Endothelial cell of umbilical vein (primary cell): ENCODE data around the gene ASAP2. TPM values are rescaled to one million over a fixed set of nuclear protein-coding genes. Genes with fewer than 3 reads are reported as not detected.

Source experiments
- BruUV-seq: library from RNA; stranded (reverse); fragments of 400-500 nt; replicated peaks from 2 replicates; lab custom pipeline; 2021; lab: Mats Ljungman, UMichigan
- CTCF ChIA-PET: fragments of 300-600, 350-600 bp; sonication (Branson Sonifier 250); formaldehyde crosslinking; loops from one replicate; lab custom pipeline; 2021; ENCODE audit warnings: antibody characterized with exemption, inconsistent platforms; lab: Charles Lee
- POLR2A ChIA-PET: fragments of 300-600, 350-600 bp; sonication (Branson Sonifier 250); formaldehyde crosslinking; loops from one replicate; lab custom pipeline; 2021; ENCODE audit warnings: antibody characterized with exemption, inconsistent platforms; lab: Charles Lee
- DNase-seq: peaks from one replicate; pipeline ENCODE4 v3.0.0-alpha.2; 2011; ENCODE audit warnings: low read depth, low spot score
- FAIRE-seq: peaks from 2 replicates; lab custom pipeline; 2011; peaks lifted over from hg19 to GRCh38; lab: Jason Lieb, UNC
- H2AFZ ChIP-seq: 2 replicates; pipeline ENCODE4 v1.6.0; 2012; ENCODE audit warnings: low read depth, low read length, control low read depth, inconsistent platforms
- H3K27ac ChIP-seq: 2 replicates; pipeline ENCODE4 v1.5.1; 2011; ENCODE audit warnings: low read depth, mild to moderate bottlenecking, control low read depth, low read length, moderate library complexity; ENCODE audit not compliant: insufficient read depth
- H3K27me3 ChIP-seq, 2 experiments: 2 replicates each; pipeline versions ENCODE4 v1.6.0 to v1.6.1; 2011; ENCODE audit warnings: low read length in 2 of 2, mixed read lengths in 1 of 2; ENCODE audit not compliant: control insufficient read depth in 2 of 2, insufficient read depth in 2 of 2
- H3K36me3 ChIP-seq, 2 experiments: 2 replicates in 1 of 2; 3 replicates in 1 of 2; pipeline ENCODE4 v1.5.1; 2011; ENCODE audit warnings: low read length in 2 of 2, mild to moderate bottlenecking in 1 of 2, moderate library complexity in 1 of 2; ENCODE audit not compliant: control insufficient read depth in 2 of 2, insufficient read depth in 2 of 2; ENCODE audit errors: extremely low read depth in 1 of 2
- H3K4me1 ChIP-seq: 3 replicates; pipeline ENCODE4 v1.5.1; 2011; ENCODE audit warnings: mild to moderate bottlenecking, low read length; ENCODE audit not compliant: control insufficient read depth, insufficient read depth; ENCODE audit errors: extremely low read depth
- H3K4me2 ChIP-seq: 2 replicates; pipeline ENCODE4 v1.6.1; 2011; ENCODE audit warnings: low read length, control low read depth, mixed read lengths; ENCODE audit not compliant: insufficient read depth
- H3K4me3 ChIP-seq, 3 experiments: fragments of 200-600 bp in 1 of 3; sonication (generic), shearing (Covaris generic) in 1 of 3; replicated peaks in 1 of 3; 2 replicates each; pipeline ENCODE4 v1.5.1; 2011 to 2016; ENCODE audit warnings: control low read depth in 3 of 3, low read length in 3 of 3, mild to moderate bottlenecking in 2 of 3, inconsistent platforms in 1 of 3, low read depth in 1 of 3, moderate library complexity in 1 of 3; ENCODE audit not compliant: insufficient read depth in 1 of 3
- H3K79me2 ChIP-seq: 2 replicates; pipeline ENCODE4 v1.6.0; 2012; ENCODE audit warnings: low read length, inconsistent platforms; ENCODE audit not compliant: control insufficient read depth, insufficient read depth
- H3K9ac ChIP-seq: replicated peaks from 2 replicates; pipeline ENCODE3; 2011; ENCODE audit warnings: low read length, control low read depth; ENCODE audit not compliant: insufficient read depth; ENCODE audit errors: extremely low read depth
- H3K9me1 ChIP-seq: replicated peaks from 3 replicates; pipeline ENCODE4 v1.6.0; 2011; ENCODE audit warnings: mild to moderate bottlenecking, low read length; ENCODE audit not compliant: control insufficient read depth, insufficient read depth; ENCODE audit errors: extremely low read depth
- H3K9me3 ChIP-seq: replicated peaks from 2 replicates; pipeline ENCODE4 v1.5.1; 2012; ENCODE audit warnings: low read length, inconsistent platforms; ENCODE audit not compliant: control insufficient read depth, insufficient read depth
- H4K20me1 ChIP-seq: replicated peaks from 2 replicates; pipeline ENCODE3; 2011; ENCODE audit warnings: mild to moderate bottlenecking, low read length; ENCODE audit not compliant: control insufficient read depth, insufficient read depth; ENCODE audit errors: extremely low read depth
- CTCF ChIP-seq, 2 donors: IDR thresholded peaks; 1 replicate in 1 of 2; 2 replicates in 1 of 2; pipeline ENCODE4 v1.5.1; 2011; ENCODE audit warnings: low read length in 2 of 2, mild to moderate bottlenecking in 2 of 2, moderate library complexity in 2 of 2, control low read depth in 1 of 2, inconsistent platforms in 1 of 2, low read depth in 1 of 2; ENCODE audit not compliant: insufficient read depth in 1 of 2; ENCODE audit errors: extremely low read depth in 1 of 2
- EZH2 ChIP-seq: IDR thresholded peaks from 2 replicates; pipeline ENCODE4 v1.6.1; 2012; ENCODE audit warnings: borderline replicate concordance, low read depth, mild to moderate bottlenecking, moderate library complexity, low read length, inconsistent platforms; ENCODE audit not compliant: severe bottlenecking
- FOS ChIP-seq: IDR thresholded peaks from 2 replicates; pipeline ENCODE4 v1.6.1; 2011; ENCODE audit warnings: mild to moderate bottlenecking, low read length, moderate library complexity, borderline replicate concordance; ENCODE audit not compliant: insufficient read depth
- GATA2 ChIP-seq: IDR thresholded peaks from 2 replicates; pipeline ENCODE4 v1.7.0; 2011; ENCODE audit warnings: low read depth, mild to moderate bottlenecking, moderate library complexity, mixed read lengths, low read length; ENCODE audit not compliant: insufficient read length, insufficient read depth
- JUN ChIP-seq: IDR thresholded peaks from 2 replicates; pipeline ENCODE4 v1.6.1; 2011; ENCODE audit warnings: borderline replicate concordance, low read depth; ENCODE audit not compliant: insufficient read length, insufficient read depth
- MYC ChIP-seq: IDR thresholded peaks from one replicate; pipeline ENCODE4 v1.6.1; 2011; ENCODE audit warnings: mild to moderate bottlenecking, low read depth, low read length
- POLR2A ChIP-seq: IDR thresholded peaks from 2 replicates; pipeline ENCODE4 v1.6.1; 2012; ENCODE audit warnings: low read depth, mild to moderate bottlenecking, control low read depth, low read length
- POLR2AphosphoS5 ChIP-seq: IDR thresholded peaks from 2 replicates; pipeline ENCODE4 v1.6.1; 2012; ENCODE audit warnings: low read depth, mild to moderate bottlenecking, control low read depth, low read length, moderate library complexity; ENCODE audit not compliant: insufficient read depth
- dilution Hi-C: fragments of 300-500 bp; cut with MboI; formaldehyde crosslinking; loops from one replicate; pipeline ENCODE4 v1.15.0; 2019; ENCODE audit warnings: low sequenced_read_pairs; ENCODE audit not compliant: extremely low pct_ligation_motif_present
- intact Hi-C: fragments of 100-400 bp; cut with micrococcal nuclease; formaldehyde crosslinking; loops from one replicate; pipeline ENCODE4 v1.10.0; 2022
- polyA plus RNA-seq, 4 experiments: library from polyadenylated mRNA; depleted of rRNA in 3 of 4; stranded (reverse) in 3 of 4; unstranded in 1 of 4; fragments of >200 nt; gene quantifications; 2 replicates each; pipeline versions ENCODE4 v1.2.1 to v1.2.3, GENCODE V29; 2011 to 2012; ENCODE audit warnings: missing spikeins in 1 of 4
- total RNA-seq: library from RNA; stranded (reverse); gene quantifications from 2 replicates; pipeline ENCODE4 v1.2.3, GENCODE V29; 2021
- TF ChIP-seq, protein P1 (sequence below): IDR thresholded peaks from 2 replicates; pipeline ENCODE4 v1.6.1; 2011; ENCODE audit not compliant: insufficient read depth, insufficient read length

The ASAP2 gene
- total and polyA plus RNA-seq, 2 donors (not counting 3 experiments of a cell fraction or from before 2014, with no cell fraction given): 31.1 to 79.2 TPM

- TF ChIP-seq POLR2AphosphoS5: no peak
- no peak overlapping the region for H3K4me2 ChIP-seq
- H4K20me1 ChIP-seq: peaks cover 2% of the 10 kb centered on the region
- H3K79me2 ChIP-seq: peaks cover 97% of the 10 kb centered on the region
- no peak overlapping the region for H3K4me3 ChIP-seq
- intact Hi-C loops (no loop called here), dilution Hi-C loops (no loop called here)
- H2AFZ ChIP-seq: no peak overlapping the region
- peaks cover 44% of the 10 kb centered on the region for H3K4me1 ChIP-seq
- H3K27me3 ChIP-seq: no peaks in the 10 kb centered on the region
- peak overlapping the region; percentile 43 for H3K27ac ChIP-seq
- no peaks in the 10 kb centered on the region for H3K9me1 ChIP-seq
- DNase-seq (no peak), FAIRE-seq (no peak)
- H3K9me3 ChIP-seq: no peaks in the 10 kb centered on the region
- POLR2A ChIA-PET: interaction anchor here (0.9 kb wide), 1 partner anchor 12 kb away, joined by 3 read pairs; no protein-coding TSS in a partner anchor
- BruUV-seq: no TSS peak
- no peaks in the 10 kb centered on the region for H3K36me3 ChIP-seq
- H3K9ac ChIP-seq: no peak overlapping the region
- CTCF ChIA-PET: interaction anchor here (0.7 to 1.8 kb wide), 4 partner anchors 10 to 45 kb away, joined by 3 to 5 read pairs (median 4); no protein-coding TSS in a partner anchor
These were observed 7.0 kb downstream of the ASAP2 start for GRCh38 chr2:9213477-9214051.

- no peaks in the 10 kb centered on the region for H3K27me3 ChIP-seq
- no peaks in the 10 kb centered on the region for H3K9me1 ChIP-seq
- no peaks in the 10 kb centered on the region for H3K9me3 ChIP-seq
- no peak for FAIRE-seq
- intact Hi-C loops (no loop called here), dilution Hi-C loops (no loop called here)
- no TSS peak for BruUV-seq
- H3K79me2 ChIP-seq: peaks cover 97% of the 10 kb centered on the region
- POLR2A ChIA-PET: no interaction called here
- H3K27ac ChIP-seq: no peak overlapping the region
- H2AFZ ChIP-seq: no peak overlapping the region
- no peak overlapping the region for H3K4me2 ChIP-seq
- no peak for TF ChIP-seq MYC
- TF ChIP-seq GATA2: no peak
- TF ChIP-seq, protein P1, sequence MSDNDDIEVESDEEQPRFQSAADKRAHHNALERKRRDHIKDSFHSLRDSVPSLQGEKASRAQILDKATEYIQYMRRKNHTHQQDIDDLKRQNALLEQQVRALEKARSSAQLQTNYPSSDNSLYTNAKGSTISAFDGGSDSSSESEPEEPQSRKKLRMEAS: no peak
- no peak for TF ChIP-seq FOS
- no peak for TF ChIP-seq POLR2AphosphoS5
- TF ChIP-seq CTCF (IDR thresholded peaks at IDR 0.05; ENCODE audit: extremely low read depth in 1 of 2, insufficient read depth in 1 of 2, low read depth in 1 of 2, low read length in 2 of 2): no peak
- no peak for TF ChIP-seq JUN
- no peak for TF ChIP-seq EZH2
- TF ChIP-seq POLR2A: no peak
- no peak overlapping the region for H3K9ac ChIP-seq
- H3K4me3 ChIP-seq: no peak overlapping the region
- H3K4me1 ChIP-seq: peaks cover 33% of the 10 kb centered on the region
- DNase-seq: no peak
- peaks cover 2% of the 10 kb centered on the region for H4K20me1 ChIP-seq
- CTCF ChIA-PET: no interaction called here
- H3K36me3 ChIP-seq: no peaks in the 10 kb centered on the region
These were observed 8.3 kb downstream of the ASAP2 start for GRCh38 chr2:9214873-9215272.
